HG03066 (cell line): ENCODE measurements around the gene STMN1.

ENCODE experiments used
- ATAC-seq: cut with Tn5 transposase; IDR thresholded peaks from one replicate; pipeline ENCODE4 v1.9.1; 2021; ENCODE audit warnings: low read depth; ENCODE audit not compliant: unreplicated experiment

Gene STMN1

DNA sequence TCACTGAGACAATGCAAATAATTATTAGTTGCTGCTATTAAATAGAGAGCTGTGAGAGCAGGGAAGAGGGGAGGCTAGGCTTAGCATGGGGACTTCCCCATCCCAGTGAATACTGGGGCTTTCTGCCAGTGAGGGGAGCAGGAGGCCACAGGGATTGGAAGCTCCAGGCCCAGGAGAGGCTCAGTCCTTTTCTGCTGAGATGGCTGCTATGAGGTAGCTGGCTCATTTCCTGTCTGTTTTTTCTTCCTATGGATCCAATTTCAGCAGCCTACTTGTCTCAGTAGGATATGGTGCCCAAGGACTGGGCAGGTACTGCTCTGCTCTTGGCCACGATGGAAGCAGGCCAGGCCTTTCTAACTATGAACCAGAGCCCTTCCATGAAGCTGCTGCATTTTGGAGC is 10.0 kb downstream of the STMN1 start:
- ATAC-seq = no peak

DNA sequence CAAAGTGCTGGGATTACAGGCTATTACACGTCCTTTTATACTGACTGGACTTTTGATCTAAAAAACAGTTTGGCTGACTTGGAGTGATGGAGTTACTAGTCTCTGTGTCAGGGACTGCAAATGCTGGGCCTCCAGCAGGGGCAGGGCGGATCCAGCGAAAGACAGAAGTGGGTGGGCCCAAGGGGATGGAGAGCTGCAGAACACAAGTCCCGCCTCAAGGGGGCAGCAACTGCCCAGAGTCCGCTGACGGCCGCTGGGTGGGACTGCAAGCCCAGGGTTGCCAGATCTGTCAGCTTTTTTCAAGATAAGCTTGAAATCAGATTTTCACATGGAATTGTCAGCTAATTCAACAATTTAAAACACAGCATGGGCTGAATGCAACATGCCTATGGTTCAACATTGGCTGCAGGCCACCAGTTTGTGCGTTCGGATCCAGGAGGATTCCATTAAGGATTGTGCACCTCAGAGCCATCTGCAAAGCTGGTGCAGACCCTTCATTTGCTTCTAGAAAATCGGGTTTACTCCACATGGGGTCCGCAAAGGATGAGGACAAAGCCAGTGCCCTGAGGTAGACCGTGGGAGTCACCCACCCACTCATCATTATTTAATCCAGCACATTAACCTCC is 10.7 kb downstream of the STMN1 start:
- peak; percentile 79 for ATAC-seq

DNA sequence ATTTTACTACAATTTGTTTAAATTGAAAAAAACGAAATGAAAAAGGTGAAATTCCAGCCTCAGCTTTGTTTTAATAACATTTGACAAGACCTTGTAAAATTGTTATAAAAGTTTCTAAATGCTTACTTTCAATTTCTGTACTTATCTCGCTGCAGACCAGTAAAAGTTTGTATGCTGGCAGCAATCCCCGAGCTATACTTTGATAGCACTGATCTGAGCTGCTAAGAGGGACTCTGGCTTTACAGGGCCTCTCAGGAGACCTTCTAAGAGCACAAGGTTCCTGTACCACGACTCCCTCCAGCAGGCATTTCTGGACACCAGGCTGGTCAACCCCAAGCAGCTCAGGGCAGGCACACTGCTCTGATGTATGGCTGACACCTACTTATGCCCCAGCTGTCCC is 13.1 kb downstream of the STMN1 start:
- ATAC-seq = no peak

DNA sequence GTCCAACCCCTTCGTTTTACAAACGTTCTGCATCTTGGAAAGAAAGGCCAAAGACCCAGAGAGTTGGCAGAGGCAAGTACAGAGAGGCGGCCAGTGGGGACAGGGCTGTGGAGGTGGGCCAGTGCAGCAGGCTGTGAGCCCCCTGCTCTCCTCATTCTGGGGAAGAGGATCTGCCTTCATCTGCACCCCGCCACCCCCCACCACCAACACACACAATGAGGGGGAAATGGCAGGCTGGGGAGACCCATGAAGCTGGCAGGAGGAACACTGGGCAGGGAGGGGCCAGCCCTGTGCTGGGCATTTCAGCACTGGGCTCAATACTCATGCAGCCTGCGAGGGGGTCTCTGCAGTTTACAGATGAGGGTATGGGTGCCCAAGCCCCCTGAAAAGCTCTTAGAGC is 14.6 kb downstream of the STMN1 start:
- ATAC-seq = no peak

DNA sequence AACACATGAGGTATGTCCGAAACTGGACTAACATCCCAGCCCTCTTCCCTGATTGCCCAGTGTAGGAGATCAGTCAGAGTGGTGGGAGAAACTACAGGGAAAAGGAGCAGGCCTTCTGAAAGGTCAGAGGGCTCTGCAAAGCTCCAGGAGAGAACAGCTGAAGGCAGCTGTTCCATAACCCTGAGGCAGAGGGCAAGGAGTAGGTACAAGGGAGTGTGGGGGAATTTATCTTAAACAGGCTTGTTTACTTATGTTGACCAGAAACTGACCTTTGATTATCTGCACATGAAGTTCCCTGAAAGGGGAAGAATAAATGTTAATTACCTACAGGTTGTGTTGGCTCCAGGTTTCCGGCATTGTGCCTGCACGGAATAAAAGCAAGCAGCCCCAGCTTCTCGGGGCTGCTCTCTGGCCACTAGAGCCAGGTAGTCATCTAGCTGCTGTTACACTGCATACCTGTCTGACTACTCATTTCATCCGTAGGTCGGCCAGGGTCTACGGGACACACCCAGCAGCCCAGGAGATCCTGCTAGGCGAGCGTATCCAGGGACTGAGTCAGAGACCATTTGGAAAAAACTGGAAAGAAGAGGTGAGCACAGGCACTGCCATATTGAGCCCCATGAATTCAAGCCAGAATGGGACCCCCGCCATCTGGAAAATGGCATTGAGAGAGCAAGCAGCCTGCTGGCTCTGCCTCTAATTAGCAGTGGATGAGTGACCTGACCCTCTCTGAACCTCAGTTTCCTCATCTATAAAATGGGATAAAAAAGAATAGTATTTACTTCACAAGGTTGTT is 15.8 kb downstream of the STMN1 start:
- ATAC-seq = no peak

DNA sequence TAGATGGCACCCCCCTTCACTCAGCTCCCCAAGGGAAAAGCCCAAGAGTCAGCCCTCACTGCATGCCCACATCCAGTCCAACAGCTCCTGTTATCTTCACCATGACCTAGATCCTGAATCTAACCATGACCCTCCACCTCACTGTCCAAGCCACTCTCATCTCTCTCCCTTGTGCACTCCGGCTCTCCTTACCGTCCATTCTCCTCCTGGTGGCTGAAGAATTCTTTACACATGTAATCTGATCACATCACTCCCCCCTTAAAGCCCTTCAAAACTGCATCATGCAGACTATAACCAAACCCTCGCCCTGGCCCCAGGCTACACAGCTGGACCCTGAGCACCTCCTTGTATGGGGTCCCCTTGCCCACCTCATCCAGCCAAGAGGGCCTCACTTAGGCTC is 16.7 kb downstream of the STMN1 start:
- no peak for ATAC-seq

DNA sequence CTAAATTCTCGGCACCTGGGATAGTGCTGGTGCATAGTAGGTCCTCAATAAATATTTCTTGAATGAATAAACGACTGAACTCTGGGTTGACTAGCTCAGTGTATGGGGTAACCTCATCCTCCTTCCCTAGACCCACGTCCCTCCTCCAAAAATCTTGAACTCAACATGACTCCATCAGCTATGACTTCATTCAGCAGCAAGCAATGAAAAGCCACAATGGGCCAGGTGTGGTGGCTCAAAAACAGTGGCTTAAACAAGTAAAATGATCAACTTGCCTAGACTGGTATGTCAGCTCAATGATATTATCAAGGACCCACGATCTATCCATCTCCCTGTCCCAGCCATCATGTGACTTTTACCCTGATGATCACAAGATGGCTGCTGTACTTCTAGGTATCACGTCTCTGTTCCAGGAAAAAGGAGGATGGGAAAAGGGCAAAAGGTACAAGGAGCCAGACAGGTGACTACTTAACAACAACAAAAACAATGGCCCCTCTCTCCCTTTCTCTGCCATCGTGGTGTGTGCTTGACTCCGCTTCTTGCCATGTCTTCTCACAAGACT is 17.7 kb downstream of the STMN1 start:
- no peak for ATAC-seq

DNA sequence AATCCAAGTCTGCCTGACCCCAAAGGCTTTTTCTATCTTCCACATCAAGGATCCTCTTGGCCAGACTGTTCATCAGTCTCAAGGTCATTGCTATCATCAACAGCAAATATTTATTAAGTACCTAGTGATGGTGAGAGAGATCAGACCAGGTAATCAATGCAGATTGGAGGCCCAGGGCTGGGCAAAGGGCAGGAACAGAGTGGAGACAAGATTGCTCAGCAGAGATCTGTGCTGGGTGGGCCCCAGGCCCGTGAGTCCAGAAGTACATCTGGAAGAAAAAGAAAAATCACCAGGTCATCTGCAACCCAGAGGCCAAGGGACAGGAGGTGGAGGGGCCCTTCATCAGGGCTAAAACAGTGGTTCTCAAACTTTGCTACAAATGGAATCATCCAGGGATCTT is 20.6 kb downstream of the STMN1 start:
- no peak for ATAC-seq

DNA sequence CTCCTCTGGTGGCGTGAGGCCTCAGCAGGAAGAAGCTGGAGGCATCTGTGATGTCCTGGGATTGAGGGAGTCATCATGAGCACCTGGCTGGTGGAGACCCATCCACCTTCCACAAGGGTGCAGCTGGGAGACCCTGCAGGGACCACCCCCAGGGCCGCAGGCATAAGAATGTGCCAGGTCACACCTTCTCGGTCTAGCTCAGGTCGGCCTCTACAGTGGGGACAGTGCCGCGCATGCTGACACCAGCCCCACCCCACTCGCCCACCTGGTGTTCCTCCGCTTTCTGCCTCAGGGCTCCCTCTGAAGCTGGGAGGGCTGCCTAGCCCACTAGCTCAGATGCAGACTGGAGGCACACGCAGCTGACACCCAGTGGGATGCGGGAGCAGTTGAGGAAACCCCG is 25.0 kb downstream of the STMN1 start:
- ATAC-seq = no peak

DNA sequence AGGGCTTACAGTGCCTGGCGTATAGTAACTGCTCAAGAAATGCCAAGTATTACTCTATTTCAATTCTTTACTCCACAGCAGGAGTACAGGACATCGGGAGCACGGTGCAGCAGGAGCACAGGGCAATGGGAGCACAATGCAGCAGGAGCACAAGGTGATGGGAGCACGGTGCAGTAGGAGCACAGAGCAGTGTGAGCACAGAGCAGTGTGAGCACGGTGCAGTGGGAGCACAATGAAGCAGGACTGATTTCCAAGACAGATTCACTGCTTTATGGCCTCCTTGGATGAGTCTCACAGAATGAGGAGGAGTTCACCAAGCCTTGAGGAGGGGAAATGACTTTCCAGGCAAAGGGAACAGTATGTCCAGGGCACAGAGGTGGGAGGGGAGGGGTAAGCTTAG is 25.7 kb downstream of the STMN1 start:
- ATAC-seq = no peak

DNA sequence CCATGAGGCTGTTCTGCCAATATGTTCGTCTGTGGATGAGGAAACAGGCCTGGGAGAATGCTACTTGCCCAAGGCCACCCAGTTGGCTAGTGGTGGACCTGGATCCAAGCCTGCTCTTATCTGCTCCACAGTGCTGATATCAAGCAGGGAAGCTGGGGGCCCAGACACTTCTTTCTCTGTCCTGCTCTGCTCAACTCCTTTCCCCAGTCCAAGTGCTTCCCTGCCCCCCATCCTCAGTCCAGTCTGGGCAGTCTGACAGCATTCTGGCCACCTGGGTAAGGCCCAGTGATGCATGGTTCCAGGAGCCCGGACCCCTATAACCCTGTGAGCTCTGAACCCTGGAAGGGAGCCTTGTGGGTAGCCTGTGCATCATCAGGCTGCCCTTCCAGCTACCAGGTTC is 26.5 kb downstream of the STMN1 start:
- ATAC-seq = no peak

DNA sequence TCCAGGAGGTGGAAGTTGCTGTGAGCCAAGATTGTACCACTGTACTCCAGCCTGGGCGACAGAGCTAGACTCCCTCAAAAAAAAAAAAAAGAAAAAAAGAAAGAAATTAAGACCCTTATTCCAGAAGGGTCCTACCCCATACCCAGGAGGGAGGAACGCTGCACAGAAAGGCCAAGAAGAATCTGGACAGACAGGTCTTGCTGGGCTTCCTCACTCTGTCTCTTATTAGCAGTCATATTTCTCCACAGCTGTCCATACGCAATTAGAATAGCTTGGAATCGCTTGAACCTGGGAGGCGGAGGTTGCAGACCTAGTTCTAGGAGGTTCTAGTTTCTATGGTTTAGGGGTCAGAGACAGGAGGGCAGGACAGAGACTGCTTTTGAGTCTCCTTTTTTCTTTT is 27.5 kb downstream of the STMN1 start:
- no peak for ATAC-seq

DNA sequence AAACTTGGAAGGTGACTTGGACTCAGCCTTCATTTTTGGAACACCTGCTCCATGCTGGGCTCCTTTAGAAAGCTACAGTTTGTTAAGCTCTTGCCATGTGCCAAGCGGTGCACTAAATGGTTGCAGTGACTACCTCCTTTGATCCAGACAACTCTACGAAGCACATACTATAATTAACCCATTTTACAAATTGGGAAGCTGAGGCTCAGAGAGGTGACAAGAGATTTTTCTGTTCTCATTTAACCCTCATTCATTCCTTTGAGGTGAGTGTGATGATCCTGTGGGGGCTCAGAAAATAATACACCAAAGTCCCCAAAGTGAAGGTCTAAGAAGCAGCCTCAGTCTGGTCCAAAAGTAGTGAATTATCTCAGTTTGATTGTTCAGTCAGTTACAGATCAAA is 29.1 kb downstream of the STMN1 start:
- ATAC-seq = no peak

DNA sequence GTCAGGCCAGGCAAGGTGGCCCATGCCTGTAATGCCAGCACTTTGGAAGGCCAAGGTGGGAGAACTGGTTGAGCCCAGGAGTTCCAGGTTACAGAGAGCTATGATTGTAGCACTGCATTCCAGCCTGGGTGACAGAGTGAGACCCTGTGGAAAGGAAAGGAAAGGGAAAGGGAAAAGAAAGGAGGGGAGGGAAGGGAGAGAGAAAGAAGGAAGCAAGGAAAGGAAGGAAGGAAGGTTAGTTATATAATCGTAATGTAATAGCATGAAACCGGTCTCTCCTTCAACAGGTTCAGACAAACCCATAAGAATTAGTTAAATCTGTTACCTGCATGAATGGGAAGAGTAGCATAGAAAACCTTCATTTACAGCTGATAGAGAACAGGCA is 29.5 kb downstream of the STMN1 start:
- ATAC-seq = no peak

DNA sequence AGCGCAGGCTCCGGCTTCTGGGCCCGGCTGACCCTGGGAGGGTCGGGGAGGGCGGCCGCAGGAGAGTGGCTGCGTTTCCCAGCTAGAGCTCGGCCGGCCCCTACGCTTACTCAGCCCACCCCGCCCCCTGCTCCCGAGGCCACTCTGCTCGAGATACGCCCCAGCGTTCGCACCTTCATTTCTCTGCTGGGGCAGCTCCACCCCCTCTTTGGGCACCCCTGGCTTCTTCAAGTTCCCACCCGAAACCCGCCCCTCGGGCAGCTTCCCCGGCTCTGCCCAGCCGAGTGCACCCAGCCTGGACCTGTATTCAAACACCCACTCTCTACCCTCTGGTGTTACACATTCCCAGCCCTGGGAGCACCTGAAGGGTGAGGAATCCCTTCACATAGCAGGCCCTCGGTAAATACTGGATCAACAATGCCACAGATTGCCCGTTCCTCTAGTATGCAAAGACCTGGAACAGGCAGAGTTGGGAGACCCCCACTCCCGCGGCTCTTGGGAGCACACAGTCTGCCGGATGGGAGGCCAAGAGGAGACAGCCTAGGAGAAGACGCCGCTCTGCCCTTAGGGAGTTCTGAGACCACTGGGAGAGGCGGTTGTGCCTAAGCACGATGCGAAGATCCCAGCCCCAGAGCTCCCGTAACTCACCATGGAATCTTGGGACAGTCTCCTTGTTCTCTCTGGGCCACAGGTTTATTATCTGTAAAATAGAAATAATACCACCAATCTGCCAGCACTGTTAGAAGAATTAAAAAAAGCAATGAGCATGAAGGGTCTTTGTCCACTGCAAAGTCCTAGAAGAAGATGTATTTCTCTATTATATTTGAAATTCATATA is 30.1 kb downstream of the STMN1 start:
- ATAC-seq = no peak

DNA sequence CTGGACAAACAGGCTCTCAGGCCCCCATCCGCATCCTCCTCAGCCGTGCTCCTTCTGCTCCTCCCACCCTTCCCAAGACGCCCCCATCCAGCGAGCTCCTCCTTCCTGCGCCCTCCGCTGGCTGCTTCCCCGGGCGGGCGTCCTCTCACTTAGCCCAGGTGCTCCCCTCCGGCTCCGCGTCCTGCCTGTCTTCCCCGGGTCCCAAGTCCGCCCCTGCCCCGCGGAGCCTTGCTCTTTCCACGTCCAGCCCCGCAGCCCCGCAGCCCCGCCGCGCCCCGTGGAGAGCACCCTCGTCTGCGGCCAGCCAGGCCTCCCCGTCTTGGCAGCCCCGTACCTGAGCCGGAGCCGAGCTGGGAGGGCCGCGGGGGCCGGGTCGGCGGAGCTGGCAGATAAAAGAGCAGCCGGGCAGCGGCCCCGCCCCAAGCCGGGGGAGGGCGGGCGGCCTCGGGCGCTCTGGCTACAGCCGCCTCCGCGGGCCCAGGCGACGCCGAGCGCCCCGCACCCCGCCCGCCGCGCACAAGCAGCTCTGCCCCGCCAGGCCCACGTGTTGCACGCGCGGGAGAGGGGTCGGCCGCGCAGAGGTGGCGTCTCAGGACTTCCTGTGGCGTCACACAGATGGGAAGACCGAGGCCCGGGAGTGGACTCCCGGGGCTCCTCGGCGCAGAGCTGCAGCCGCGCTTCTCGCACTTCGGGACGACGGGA is 30.9 kb downstream of the STMN1 start, which contains the start of gene PAQR7:
PAQR7 (minus strand) TSS at position 555 of the 702 bp plus-strand sequence. CDS start 11,869 bp downstream, outside the sequence.
- no peak for ATAC-seq

DNA sequence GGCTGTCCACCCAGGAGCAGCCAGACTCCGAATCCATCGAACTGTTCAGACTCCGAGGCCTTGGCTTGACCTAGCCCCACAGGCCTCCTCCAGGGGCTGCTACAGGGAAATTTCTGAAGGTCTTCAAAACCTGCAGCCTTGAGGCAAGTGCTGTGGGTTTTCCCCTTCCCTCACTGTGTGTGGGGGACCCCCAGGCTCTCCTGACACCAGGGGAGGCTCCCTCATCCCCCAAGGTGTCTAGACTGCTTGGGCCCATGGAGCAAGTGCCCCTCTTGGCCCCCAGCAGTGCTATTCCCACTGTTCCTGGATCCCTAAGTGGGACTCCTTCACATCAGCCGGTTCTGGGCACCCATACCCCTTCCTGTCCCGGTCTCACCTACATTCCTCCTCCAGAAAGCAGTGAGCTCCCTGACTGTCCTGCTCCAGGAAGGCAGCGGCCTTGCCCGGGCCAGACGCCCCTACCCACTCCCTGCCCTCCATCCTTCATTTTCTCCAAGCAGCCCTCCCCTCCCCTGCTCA is 31.5 kb downstream of the STMN1 start:
- ATAC-seq = no peak

DNA sequence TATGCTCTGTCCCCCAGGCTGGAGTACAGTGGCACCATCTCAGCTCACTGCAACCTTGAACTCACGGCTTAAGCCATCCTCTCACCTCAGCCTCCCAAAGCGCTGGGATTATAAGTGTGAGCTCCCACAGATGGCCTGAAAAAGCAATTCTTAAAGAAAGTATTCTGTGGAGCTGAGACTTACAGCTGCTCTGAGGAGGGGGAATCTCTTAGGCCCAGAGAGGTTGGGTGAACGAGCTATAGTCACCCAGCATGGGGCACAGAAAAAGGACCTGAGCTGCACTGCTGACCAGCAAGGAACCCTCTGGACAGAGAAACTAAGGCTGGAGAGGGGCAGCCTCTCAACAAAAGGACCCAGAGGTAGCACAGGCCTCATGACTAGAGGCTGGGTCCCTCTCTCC is 32.0 kb downstream of the STMN1 start:
- no peak for ATAC-seq

DNA sequence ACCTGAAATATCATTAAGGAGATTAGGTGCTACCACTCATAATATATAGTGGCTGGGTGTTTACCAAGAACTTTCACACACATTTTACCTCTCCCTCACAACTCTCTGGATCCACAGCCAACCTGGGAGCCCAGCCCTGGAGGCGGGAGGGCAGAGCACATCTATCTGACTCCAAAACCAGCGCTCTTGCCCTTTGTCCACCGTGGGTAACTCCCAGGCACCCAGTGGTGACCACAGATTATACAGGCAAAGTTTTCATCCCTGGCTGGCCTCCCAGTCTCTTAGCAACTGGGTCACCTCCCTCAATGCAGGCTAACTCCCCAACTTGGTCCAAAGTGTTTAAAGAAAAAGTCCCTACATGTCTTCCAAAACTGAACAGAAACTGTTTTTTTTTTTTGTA is 33.1 kb downstream of the STMN1 start:
- no peak for ATAC-seq

DNA sequence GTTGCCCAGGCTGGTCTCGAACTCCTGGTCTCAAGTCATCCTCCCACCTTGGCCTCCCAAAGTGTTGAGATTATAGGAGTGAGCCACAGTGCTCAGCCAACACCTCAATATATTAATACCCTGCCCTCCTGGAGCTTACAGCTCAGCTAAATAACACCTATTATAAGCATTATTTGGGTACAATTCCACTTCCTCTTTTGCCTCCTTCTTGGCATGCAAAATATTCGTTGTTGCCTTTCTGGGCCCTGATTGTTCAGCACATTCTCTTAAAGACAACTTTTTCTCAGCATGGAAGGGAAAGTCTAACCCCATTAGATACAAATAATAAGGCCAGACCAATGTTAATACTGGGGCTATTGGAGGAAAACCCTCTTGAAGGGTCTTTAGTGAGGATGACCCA is 33.5 kb downstream of the STMN1 start:
- no peak for ATAC-seq
